Measurements from ENCODE around the gene ARHGEF16.

DNA sequence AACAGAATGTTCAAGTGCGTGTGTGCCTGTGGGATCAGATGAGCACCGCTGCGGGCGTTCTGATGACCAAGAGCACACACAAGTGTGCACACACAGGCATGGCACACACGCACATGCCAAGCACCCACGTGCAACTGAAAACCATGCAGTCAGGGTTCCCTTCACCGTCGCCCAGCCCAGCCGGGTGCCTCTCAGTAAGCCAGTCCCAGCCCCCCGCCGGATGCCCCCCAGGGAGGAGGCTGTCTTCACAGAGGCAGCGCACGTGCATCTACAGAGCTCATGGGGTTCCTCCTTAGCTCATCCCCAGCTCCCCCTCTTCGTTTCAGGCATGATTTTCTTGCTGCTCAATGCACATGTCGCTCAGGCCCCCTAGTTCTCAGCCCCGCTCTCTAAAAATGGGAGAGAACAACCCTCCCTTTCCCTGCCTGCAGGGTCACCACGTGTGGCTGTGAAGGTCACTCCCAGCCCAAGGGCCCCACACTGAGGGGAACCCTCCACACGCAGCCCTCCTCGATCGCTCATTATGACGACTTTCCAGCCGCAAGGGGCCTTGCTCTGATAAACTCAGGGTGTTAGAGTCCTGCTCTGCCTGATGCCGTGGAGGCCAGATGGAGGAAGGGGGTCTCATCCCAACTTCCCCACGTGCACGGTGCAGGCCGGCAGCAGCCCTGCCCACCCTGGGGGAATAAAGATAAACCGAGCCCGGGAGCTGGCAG is 30.4 kb upstream of the ARHGEF16 start:
- TF ChIP-seq CTCF (IDR thresholded peaks at IDR 0.05; ENCODE audit: poor library complexity) (no peak), EZH2 (IDR thresholded peaks at IDR 0.05; ENCODE audit: borderline replicate concordance) (no peak)
